Caco-2 (cell line): ENCODE data around the gene COLEC12. TPM values are rescaled to one million over a fixed set of nuclear protein-coding genes. Genes with fewer than 3 reads are reported as not detected.

Source experiments
- BruUV-seq: library from RNA; stranded (reverse); fragments of 400-500 nt; replicated peaks from 2 replicates; lab custom pipeline; 2021; lab: Mats Ljungman, UMichigan
- CTCF ChIA-PET: fragments of 300-600 bp; sonication (Branson Sonifier 250); formaldehyde crosslinking; loops from one replicate; lab custom pipeline; 2022; ENCODE audit warnings: antibody characterized with exemption; lab: Charles Lee
- POLR2A ChIA-PET: fragments of 300-600 bp; sonication (Branson Sonifier 250); formaldehyde crosslinking; loops from one replicate; lab custom pipeline; 2022; ENCODE audit warnings: antibody characterized with exemption; lab: Charles Lee
- DNase-seq, 2 experiments: peaks; one replicate each; pipeline versions ENCODE4 v3.0.0 to v3.0.0-alpha.2; 2020 to 2022
- H3K27me3 ChIP-seq: replicated peaks from 2 replicates; pipeline ENCODE4 v1.6.0; 2011; ENCODE audit warnings: low read length; ENCODE audit not compliant: control insufficient read depth, insufficient read depth
- H3K36me3 ChIP-seq: 2 replicates; pipeline ENCODE4 v1.5.1; 2011; ENCODE audit warnings: low read length; ENCODE audit not compliant: control insufficient read depth, insufficient read depth
- H3K4me1 ChIP-seq: fragments of 250-450 bp; sonication (Bioruptor Pico); 2 replicates; pipeline ENCODE4 v1.5.1; 2020; ENCODE audit warnings: mild to moderate bottlenecking
- H3K4me3 ChIP-seq: 2 replicates; pipeline ENCODE4 v1.5.1; 2011; ENCODE audit warnings: low read depth, mild to moderate bottlenecking, control low read depth, low read length
- H3K9me3 ChIP-seq: fragments of 250-450 bp; sonication (Bioruptor Pico); 2 replicates; pipeline ENCODE4 v1.5.1; 2020; ENCODE audit warnings: mild to moderate bottlenecking, moderate library complexity
- H3K27ac Mint-ChIP-seq: one replicate; pipeline ENCODE4 v1.8.0; 2022; ENCODE audit warnings: mixed read lengths; ENCODE audit not compliant: unreplicated experiment
- H3K27me3 Mint-ChIP-seq: one replicate; pipeline ENCODE4 v1.8.0; 2022; ENCODE audit warnings: mixed read lengths; ENCODE audit not compliant: insufficient read depth, unreplicated experiment
- H3K36me3 Mint-ChIP-seq: one replicate; pipeline ENCODE4 v1.8.0; 2022; ENCODE audit warnings: mild to moderate bottlenecking, mixed read lengths; ENCODE audit not compliant: insufficient read depth, unreplicated experiment
- H3K4me1 Mint-ChIP-seq: one replicate; pipeline ENCODE4 v1.8.0; 2022; ENCODE audit warnings: low read depth, mixed read lengths; ENCODE audit not compliant: unreplicated experiment
- H3K4me3 Mint-ChIP-seq: one replicate; pipeline ENCODE4 v1.8.0; 2022; ENCODE audit warnings: mild to moderate bottlenecking, moderate library complexity, mixed read lengths; ENCODE audit not compliant: unreplicated experiment
- H3K9me3 Mint-ChIP-seq: one replicate; pipeline ENCODE4 v1.8.0; 2022; ENCODE audit warnings: mixed read lengths; ENCODE audit not compliant: unreplicated experiment
- CTCF ChIP-seq, 2 experiments: fragments of 200-600 bp in 1 of 2; IDR thresholded peaks; 1 replicate in 1 of 2; 2 replicates in 1 of 2; pipeline versions ENCODE4 v1.5.1 to v1.8.0; 2011 to 2022; ENCODE audit warnings: antibody characterized with exemption in 1 of 2, control low read depth in 1 of 2, inconsistent platforms in 1 of 2, low read depth in 1 of 2, low read length in 1 of 2, mild to moderate bottlenecking in 1 of 2, moderate library complexity in 1 of 2; ENCODE audit not compliant: insufficient read depth in 1 of 2, severe bottlenecking in 1 of 2, unreplicated experiment in 1 of 2
- intact Hi-C: fragments of 100-400 bp; cut with micrococcal nuclease; formaldehyde crosslinking; loops from one replicate; pipeline ENCODE4 v1.10.0; 2022; ENCODE audit not compliant: unreplicated experiment
- total RNA-seq: library from RNA; stranded (reverse); gene quantifications from 2 replicates; pipeline ENCODE4 v1.2.3, GENCODE V29; 2022

The COLEC12 gene
- total RNA-seq, 1 experiment from 2014 or later: 0.09 TPM

DNA sequence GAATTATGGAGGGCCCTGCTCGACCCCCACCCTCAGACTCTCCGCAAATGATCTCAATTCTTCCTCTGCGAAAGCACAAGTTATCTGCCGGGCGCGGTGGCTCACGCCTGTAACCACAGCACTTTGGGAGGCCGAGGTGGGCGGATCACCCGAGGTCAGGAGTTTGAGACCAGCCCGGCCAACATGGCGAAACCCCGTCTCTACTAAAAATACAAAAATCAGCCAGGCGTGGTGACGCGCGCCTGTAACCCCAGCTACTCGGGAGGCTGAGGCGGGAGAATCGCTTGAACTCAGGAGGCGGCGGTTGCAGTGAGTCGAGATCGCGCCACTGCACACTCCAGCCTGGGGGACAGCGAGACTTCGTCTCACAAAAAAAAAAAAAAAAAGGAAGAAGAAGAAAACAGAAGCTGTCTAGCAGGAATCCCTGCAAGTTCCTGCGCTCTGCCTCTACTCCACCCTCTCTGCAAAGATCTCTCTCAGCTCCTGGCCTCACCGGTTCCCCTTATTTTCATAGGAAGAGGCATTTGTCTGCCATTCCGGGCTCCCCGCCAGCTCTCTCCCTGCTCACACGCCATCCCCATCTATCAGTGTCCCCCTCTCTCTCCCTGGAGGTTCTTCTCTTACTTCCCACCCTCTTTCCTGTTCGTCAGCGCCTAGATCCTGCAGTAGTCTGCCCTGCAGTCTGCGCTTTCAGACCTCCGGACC is 13.5 kb upstream of the COLEC12 start:
- no peaks in the 10 kb centered on the region for H3K27me3 ChIP-seq
- no peaks in the 10 kb centered on the region for H3K27me3 Mint-ChIP-seq
- no TSS peak for BruUV-seq
- no peak for TF ChIP-seq CTCF (IDR thresholded peaks at IDR 0.05; ENCODE audit: insufficient read depth in 1 of 2, low read depth in 1 of 2, low read length in 1 of 2, severe bottlenecking in 1 of 2, unreplicated experiment in 1 of 2)
- H3K36me3 ChIP-seq: no peaks in the 10 kb centered on the region
- H3K9me3 Mint-ChIP-seq: peaks cover 15% of the 10 kb centered on the region
- no peak for DNase-seq
- H3K4me3 ChIP-seq: no peak overlapping the region
- ChIA-PET POLR2A (no interaction called here), CTCF (no interaction called here)
- no peak overlapping the region for H3K27ac Mint-ChIP-seq
- no peak overlapping the region for H3K4me3 Mint-ChIP-seq
- H3K4me1 ChIP-seq: peaks cover 12% of the 10 kb centered on the region; the same call in 1 of the 2 replicates
- H3K4me1 Mint-ChIP-seq: peaks cover 9% of the 10 kb centered on the region
- intact Hi-C loops: no loop called here
- peaks cover 21% of the 10 kb centered on the region for H3K36me3 Mint-ChIP-seq
- peaks cover 5% of the 10 kb centered on the region for H3K9me3 ChIP-seq

DNA sequence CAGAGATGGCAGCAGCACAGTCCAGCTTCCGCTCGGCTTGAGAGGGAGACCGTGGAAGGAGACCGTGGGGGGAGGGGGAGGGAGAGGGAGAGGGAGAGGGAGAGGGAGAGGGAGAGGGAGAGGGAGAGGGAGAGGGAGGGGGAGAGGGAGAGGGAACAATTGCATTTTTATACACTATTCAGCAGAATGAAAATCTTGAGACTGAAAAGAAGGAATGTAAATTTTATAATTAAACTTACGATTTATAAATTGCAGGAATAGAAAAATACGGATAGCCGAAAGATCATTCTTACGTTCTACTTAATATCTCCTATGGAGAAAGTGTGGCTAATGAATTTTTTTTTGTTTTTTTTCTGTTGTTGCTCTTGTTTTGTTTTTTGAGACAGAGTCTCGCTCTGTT is 12.5 kb upstream of the COLEC12 start:
- no peaks in the 10 kb centered on the region for H3K27me3 Mint-ChIP-seq
- peaks cover 15% of the 10 kb centered on the region for H3K9me3 Mint-ChIP-seq
- no peak for DNase-seq
- H3K4me1 ChIP-seq: peaks cover 4% of the 10 kb centered on the region; the same call in 1 of the 2 replicates
- intact Hi-C loops: no loop called here
- peaks cover 5% of the 10 kb centered on the region for H3K9me3 ChIP-seq
- H3K27me3 ChIP-seq: no peaks in the 10 kb centered on the region
- no peaks in the 10 kb centered on the region for H3K36me3 ChIP-seq
- ChIA-PET CTCF (no interaction called here), POLR2A (no interaction called here)
- H3K4me3 Mint-ChIP-seq: no peak overlapping the region
- peaks cover 9% of the 10 kb centered on the region for H3K4me1 Mint-ChIP-seq
- H3K4me3 ChIP-seq: no peak overlapping the region
- H3K36me3 Mint-ChIP-seq: peaks cover 21% of the 10 kb centered on the region
- BruUV-seq: no TSS peak
- no peak for TF ChIP-seq CTCF (IDR thresholded peaks at IDR 0.05; ENCODE audit: insufficient read depth in 1 of 2, low read depth in 1 of 2, low read length in 1 of 2, severe bottlenecking in 1 of 2, unreplicated experiment in 1 of 2)
- H3K27ac Mint-ChIP-seq: no peak overlapping the region

- H3K27me3 Mint-ChIP-seq: no peaks in the 10 kb centered on the region
- no TSS peak for BruUV-seq
- intact Hi-C loops: no loop called here
Measured at GRCh38 chr18:508835-509234, 8.3 kb upstream of the COLEC12 start.

More at GRCh38 chr18:508835-509234, 8.3 kb upstream of the COLEC12 start:
- Mint-ChIP-seq H3K9me3 (no peaks in the 10 kb centered on the region), H3K27ac (no peak overlapping the region), H3K4me3 (no peak overlapping the region), H3K4me1 (peaks cover 28% of the 10 kb centered on the region), H3K36me3 (peaks cover 11% of the 10 kb centered on the region)
- DNase-seq: no peak
- ChIA-PET CTCF (no interaction called here), POLR2A (no interaction called here)
- H3K4me3 ChIP-seq: no peak overlapping the region
- no peaks in the 10 kb centered on the region for H3K36me3 ChIP-seq
- no peaks in the 10 kb centered on the region for H3K27me3 ChIP-seq
- peaks cover 33% of the 10 kb centered on the region for H3K4me1 ChIP-seq
- H3K9me3 ChIP-seq: peaks cover 4% of the 10 kb centered on the region
- TF ChIP-seq CTCF (IDR thresholded peaks at IDR 0.05; ENCODE audit: insufficient read depth in 1 of 2, low read depth in 1 of 2, low read length in 1 of 2, severe bottlenecking in 1 of 2, unreplicated experiment in 1 of 2): no peak
